ENCODE measurements around the gene PLCG2.

Gene PLCG2

DNA sequence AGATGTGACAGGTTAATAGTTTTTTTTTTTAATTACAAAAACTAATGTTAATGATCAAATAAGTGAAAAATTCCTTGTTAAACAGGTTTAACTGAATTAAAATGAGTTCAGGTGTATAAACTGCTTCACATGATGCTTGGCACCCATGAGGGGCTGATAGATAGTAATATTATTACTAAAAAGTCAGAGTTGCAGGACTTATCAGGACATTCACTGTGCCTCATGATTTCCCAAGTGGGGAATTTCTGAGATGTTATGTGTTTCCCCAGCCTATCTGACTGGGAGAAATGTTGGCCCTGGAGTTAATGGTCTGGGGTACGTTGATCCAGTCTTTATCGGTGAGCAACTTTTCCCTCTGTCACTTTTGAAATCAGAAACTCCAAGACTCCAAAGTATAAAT, 102.1 kb downstream of the PLCG2 start:
- H3K9ac ChIP-seq (ENCODE audit: low read length), result no peak overlapping the region
- no peaks in the 10 kb centered on the region for H3K9me3 ChIP-seq (ENCODE audit: insufficient read depth, low read length)
- no peaks in the 10 kb centered on the region for H3K27me3 ChIP-seq (ENCODE audit: low read length)
- peaks cover 18% of the 10 kb centered on the region; the same call in 1 of the 2 replicates for H3F3A ChIP-seq (ENCODE audit: insufficient read depth)
- no peak overlapping the region for H3K27ac ChIP-seq (ENCODE audit: low read depth, low read length)
- no peak overlapping the region for H3K4me2 ChIP-seq (ENCODE audit: low read depth, low read length, poor library complexity, severe bottlenecking)
- TF ChIP-seq, protein P1, sequence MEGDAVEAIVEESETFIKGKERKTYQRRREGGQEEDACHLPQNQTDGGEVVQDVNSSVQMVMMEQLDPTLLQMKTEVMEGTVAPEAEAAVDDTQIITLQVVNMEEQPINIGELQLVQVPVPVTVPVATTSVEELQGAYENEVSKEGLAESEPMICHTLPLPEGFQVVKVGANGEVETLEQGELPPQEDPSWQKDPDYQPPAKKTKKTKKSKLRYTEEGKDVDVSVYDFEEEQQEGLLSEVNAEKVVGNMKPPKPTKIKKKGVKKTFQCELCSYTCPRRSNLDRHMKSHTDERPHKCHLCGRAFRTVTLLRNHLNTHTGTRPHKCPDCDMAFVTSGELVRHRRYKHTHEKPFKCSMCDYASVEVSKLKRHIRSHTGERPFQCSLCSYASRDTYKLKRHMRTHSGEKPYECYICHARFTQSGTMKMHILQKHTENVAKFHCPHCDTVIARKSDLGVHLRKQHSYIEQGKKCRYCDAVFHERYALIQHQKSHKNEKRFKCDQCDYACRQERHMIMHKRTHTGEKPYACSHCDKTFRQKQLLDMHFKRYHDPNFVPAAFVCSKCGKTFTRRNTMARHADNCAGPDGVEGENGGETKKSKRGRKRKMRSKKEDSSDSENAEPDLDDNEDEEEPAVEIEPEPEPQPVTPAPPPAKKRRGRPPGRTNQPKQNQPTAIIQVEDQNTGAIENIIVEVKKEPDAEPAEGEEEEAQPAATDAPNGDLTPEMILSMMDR (IDR thresholded peaks at IDR 0.05; ENCODE audit: insufficient read depth, low read length, poor library complexity, severe bottlenecking), result no peak
- no peak for TF ChIP-seq EZH2phosphoT487 (conservative IDR thresholded peaks at IDR 0.05; ENCODE audit: low read length)
- peaks cover 24% of the 10 kb centered on the region; the same call in 1 of the 2 replicates for H3K36me3 ChIP-seq (ENCODE audit: low read length)
- H3K9me2 ChIP-seq (replicated peaks; ENCODE audit: insufficient read depth, low read length), result no peaks in the 10 kb centered on the region
- H3K4me3 ChIP-seq (ENCODE audit: insufficient read depth, low read length, poor library complexity, severe bottlenecking), result no peak overlapping the region
- H4K20me1 ChIP-seq (ENCODE audit: low read depth, low read length), result peaks cover 4% of the 10 kb centered on the region; the same call in 1 of the 2 replicates
- H2AFZ ChIP-seq (ENCODE audit: low read depth, low read length, severe bottlenecking), result no peak overlapping the region
- H3K79me2 ChIP-seq (ENCODE audit: insufficient read depth, low read length), result peaks cover 21% of the 10 kb centered on the region

DNA sequence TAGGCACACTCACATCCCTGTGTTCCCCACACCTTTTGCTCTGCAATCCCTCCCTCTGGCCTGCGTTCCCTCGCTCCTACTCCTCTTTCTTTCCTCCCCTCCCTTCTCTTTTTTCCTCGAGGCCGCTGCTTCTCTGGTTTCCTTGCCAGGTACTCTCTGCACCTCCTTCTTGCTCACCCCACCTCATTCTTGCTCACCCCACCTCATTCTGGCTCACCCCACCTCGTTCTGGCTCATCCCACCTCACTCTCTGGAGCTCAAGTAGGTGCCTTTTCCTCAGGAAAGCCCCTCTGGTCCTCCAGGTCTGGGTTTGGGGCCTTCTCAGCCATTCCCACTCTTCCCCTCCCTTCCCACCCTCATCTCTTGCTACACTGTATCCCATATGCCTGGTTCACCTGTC, 103.5 kb downstream of the PLCG2 start:
- TF ChIP-seq EZH2phosphoT487 (conservative IDR thresholded peaks at IDR 0.05; ENCODE audit: low read length), result no peak
- TF ChIP-seq, protein P1 (IDR thresholded peaks at IDR 0.05; ENCODE audit: insufficient read depth, low read length, poor library complexity, severe bottlenecking), result no peak
- no peak overlapping the region for H3K4me3 ChIP-seq (ENCODE audit: insufficient read depth, low read length, poor library complexity, severe bottlenecking)

DNA sequence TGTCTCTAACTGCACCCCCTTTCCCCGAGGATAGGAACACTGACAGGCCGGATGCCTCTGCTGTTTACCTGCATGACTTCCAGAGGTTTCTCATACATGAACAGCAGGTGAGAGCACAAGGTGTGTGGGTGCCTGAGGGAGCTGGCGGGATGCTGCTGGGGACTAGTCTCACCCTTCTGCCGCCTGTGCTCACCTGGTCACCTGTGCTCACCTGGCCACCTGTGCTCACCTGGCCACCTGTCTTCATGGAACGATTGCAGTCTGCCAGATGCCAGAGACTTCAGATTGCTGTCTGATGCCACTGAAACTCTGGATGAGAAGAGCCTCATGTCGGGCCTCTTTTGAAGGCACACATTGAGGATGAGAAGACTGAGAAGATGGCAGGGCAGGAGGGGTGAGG, 104.1 kb downstream of the PLCG2 start:
- Histone ChIP-seq H3K36me3 (ENCODE audit: low read length) (peaks cover 24% of the 10 kb centered on the region; the same call in 1 of the 2 replicates), H3K9ac (ENCODE audit: low read length) (no peak overlapping the region), H3K27ac (ENCODE audit: low read depth, low read length) (no peak overlapping the region), H3K4me3 (ENCODE audit: insufficient read depth, low read length, poor library complexity, severe bottlenecking) (no peak overlapping the region), H3K9me2 (replicated peaks; ENCODE audit: insufficient read depth, low read length) (no peaks in the 10 kb centered on the region), H2AFZ (ENCODE audit: low read depth, low read length, severe bottlenecking) (no peak overlapping the region), H3K79me2 (ENCODE audit: insufficient read depth, low read length) (peaks cover 12% of the 10 kb centered on the region; the same call in 1 of the 2 replicates), H3K27me3 (ENCODE audit: low read length) (no peaks in the 10 kb centered on the region), H3F3A (ENCODE audit: insufficient read depth) (peaks cover 18% of the 10 kb centered on the region; the same call in 1 of the 2 replicates), H3K4me2 (ENCODE audit: low read depth, low read length, poor library complexity, severe bottlenecking) (no peak overlapping the region), H3K9me3 (ENCODE audit: insufficient read depth, low read length) (no peaks in the 10 kb centered on the region), H4K20me1 (ENCODE audit: low read depth, low read length) (peaks cover 4% of the 10 kb centered on the region; the same call in 1 of the 2 replicates)
- TF ChIP-seq EZH2phosphoT487 (conservative IDR thresholded peaks at IDR 0.05; ENCODE audit: low read length), result no peak
- TF ChIP-seq, protein P1 (IDR thresholded peaks at IDR 0.05; ENCODE audit: insufficient read depth, low read length, poor library complexity, severe bottlenecking), result no peak

More for the DNA sequence above, 103.5 kb downstream of the PLCG2 start:
- Histone ChIP-seq H3K4me2 (ENCODE audit: low read depth, low read length, poor library complexity, severe bottlenecking) (no peak overlapping the region), H3K36me3 (ENCODE audit: low read length) (peaks cover 24% of the 10 kb centered on the region; the same call in 1 of the 2 replicates), H3K79me2 (ENCODE audit: insufficient read depth, low read length) (peaks cover 13% of the 10 kb centered on the region; the same call in 1 of the 2 replicates), H3K27ac (ENCODE audit: low read depth, low read length) (no peak overlapping the region), H3F3A (ENCODE audit: insufficient read depth) (peaks cover 18% of the 10 kb centered on the region; the same call in 1 of the 2 replicates), H3K9me2 (replicated peaks; ENCODE audit: insufficient read depth, low read length) (no peaks in the 10 kb centered on the region), H3K27me3 (ENCODE audit: low read length) (no peaks in the 10 kb centered on the region), H3K9me3 (ENCODE audit: insufficient read depth, low read length) (no peaks in the 10 kb centered on the region), H3K9ac (ENCODE audit: low read length) (no peak overlapping the region), H4K20me1 (ENCODE audit: low read depth, low read length) (peaks cover 4% of the 10 kb centered on the region; the same call in 1 of the 2 replicates), H2AFZ (ENCODE audit: low read depth, low read length, severe bottlenecking) (no peak overlapping the region)
